Mucosa of rectum (tissue), 2 donors: ENCODE data around the gene TNFRSF13B.

ENCODE experiments used
- H3K27ac ChIP-seq, 2 donors: one replicate each; pipeline ENCODE4 v1.7.0; 2013; ENCODE audit warnings: inconsistent platforms in 2 of 2, low read depth in 2 of 2, low read length in 2 of 2
- H3K27me3 ChIP-seq, 2 donors: one replicate each; pipeline ENCODE4 v1.7.0; 2013; ENCODE audit warnings: low read length in 2 of 2; ENCODE audit not compliant: control insufficient read depth in 2 of 2, insufficient read depth in 2 of 2
- H3K36me3 ChIP-seq, 2 donors: one replicate each; pipeline ENCODE4 v1.7.0; 2013; ENCODE audit warnings: low read length in 2 of 2; ENCODE audit not compliant: control insufficient read depth in 2 of 2, insufficient read depth in 2 of 2
- H3K4me1 ChIP-seq, 2 donors: one replicate each; pipeline ENCODE4 v1.7.0; 2013; ENCODE audit warnings: low read length in 2 of 2, mild to moderate bottlenecking in 1 of 2; ENCODE audit not compliant: control insufficient read depth in 2 of 2, insufficient read depth in 2 of 2
- H3K4me3 ChIP-seq, 2 donors: one replicate each; pipeline ENCODE4 v1.7.0; 2013; ENCODE audit warnings: low read length in 2 of 2
- H3K9ac ChIP-seq, 2 donors: one replicate each; pipeline ENCODE4 v1.7.0; 2013; ENCODE audit warnings: low read length in 2 of 2, low read depth in 1 of 2, mild to moderate bottlenecking in 1 of 2
- H3K9me3 ChIP-seq, 2 donors: one replicate each; pipeline ENCODE4 v1.7.0; 2013; ENCODE audit warnings: low read length in 2 of 2; ENCODE audit not compliant: control insufficient read depth in 2 of 2
- donor health status: healthy.
- donor health status: Normal muscosa, but diverticular disease.

The TNFRSF13B gene

GRCh38 chr17:16953841-16954240 lies 18.1 kb downstream of the TNFRSF13B start:
- Histone ChIP-seq H3K27me3 (peaks cover 0 to 2% of the 10 kb centered on the region in 2 donors), H3K9ac (no peak overlapping the region), H3K4me1 (no peaks in the 10 kb centered on the region), H3K4me3 (no peak overlapping the region), H3K36me3 (no peaks in the 10 kb centered on the region), H3K9me3 (peaks cover 0 to 3% of the 10 kb centered on the region in 2 donors), H3K27ac (no peak overlapping the region)

GRCh38 chr17:16953347-16953746 lies 18.6 kb downstream of the TNFRSF13B start:
- peaks cover 0 to 2% of the 10 kb centered on the region in 2 donors for H3K27me3 ChIP-seq
- H3K4me3 ChIP-seq = no peak overlapping the region
- H3K36me3 ChIP-seq = peaks cover 0 to 3% of the 10 kb centered on the region in 2 donors
- peaks cover 0 to 3% of the 10 kb centered on the region in 2 donors for H3K9me3 ChIP-seq
- H3K27ac ChIP-seq = no peak overlapping the region
- H3K4me1 ChIP-seq = no peaks in the 10 kb centered on the region
- H3K9ac ChIP-seq = no peak overlapping the region

- H3K9ac ChIP-seq = no peak overlapping the region
- peaks cover 0 to 3% of the 10 kb centered on the region in 2 donors for H3K9me3 ChIP-seq
- H3K36me3 ChIP-seq = peaks cover 0 to 3% of the 10 kb centered on the region in 2 donors
- peaks cover 0 to 2% of the 10 kb centered on the region in 2 donors for H3K27me3 ChIP-seq
- H3K4me3 ChIP-seq = no peak overlapping the region
- H3K4me1 ChIP-seq = no peaks in the 10 kb centered on the region
- H3K27ac ChIP-seq = no peak overlapping the region
Measured at GRCh38 chr17:16952401-16952800, 19.5 kb downstream of the TNFRSF13B start.

GRCh38 chr17:16950488-16950887 lies 21.4 kb downstream of the TNFRSF13B start:
- Histone ChIP-seq H3K27ac (no peak overlapping the region), H3K4me1 (no peaks in the 10 kb centered on the region), H3K36me3 (peaks cover 0 to 3% of the 10 kb centered on the region in 2 donors), H3K4me3 (no peak overlapping the region), H3K9me3 (peaks cover 0 to 3% of the 10 kb centered on the region in 2 donors), H3K9ac (no peak overlapping the region), H3K27me3 (peaks cover 2 to 3% of the 10 kb centered on the region in 2 donors)

GRCh38 chr17:16948587-16949376 lies 23.1 kb downstream of the TNFRSF13B start:
- H3K4me3 ChIP-seq = no peak overlapping the region
- peaks cover 0 to 3% of the 10 kb centered on the region in 2 donors for H3K9me3 ChIP-seq
- no peaks in the 10 kb centered on the region for H3K4me1 ChIP-seq
- peaks cover 0 to 3% of the 10 kb centered on the region in 2 donors for H3K36me3 ChIP-seq
- no peak overlapping the region for H3K27ac ChIP-seq
- peaks cover 2 to 3% of the 10 kb centered on the region in 2 donors for H3K27me3 ChIP-seq
- H3K9ac ChIP-seq = no peak overlapping the region

- H3K4me3 ChIP-seq = no peak overlapping the region
- no peaks in the 10 kb centered on the region for H3K4me1 ChIP-seq
- H3K27ac ChIP-seq = no peak overlapping the region
Measured at GRCh38 chr17:16947470-16947869, 24.4 kb downstream of the TNFRSF13B start.

GRCh38 chr17:16945663-16946218 lies 26.2 kb downstream of the TNFRSF13B start:
- Histone ChIP-seq H3K4me1 (no peaks in the 10 kb centered on the region), H3K27me3 (peaks cover 0 to 3% of the 10 kb centered on the region in 2 donors), H3K36me3 (peaks cover 0 to 3% of the 10 kb centered on the region in 2 donors), H3K9me3 (peaks cover 0 to 3% of the 10 kb centered on the region in 2 donors), H3K9ac (no peak overlapping the region), H3K27ac (no peak overlapping the region), H3K4me3 (no peak overlapping the region)

More at GRCh38 chr17:16947470-16947869, 24.4 kb downstream of the TNFRSF13B start:
- Histone ChIP-seq H3K9me3 (peaks cover 0 to 3% of the 10 kb centered on the region in 2 donors), H3K36me3 (peaks cover 0 to 3% of the 10 kb centered on the region in 2 donors), H3K27me3 (peaks cover 0 to 3% of the 10 kb centered on the region in 2 donors), H3K9ac (no peak overlapping the region)

- Histone ChIP-seq H3K27ac (no peak overlapping the region), H3K36me3 (peaks cover 0 to 3% of the 10 kb centered on the region in 2 donors), H3K4me3 (no peak overlapping the region), H3K4me1 (no peaks in the 10 kb centered on the region), H3K9ac (no peak overlapping the region), H3K27me3 (peaks cover 0 to 3% of the 10 kb centered on the region in 2 donors), H3K9me3 (peaks cover 0 to 3% of the 10 kb centered on the region in 2 donors)
Measured at GRCh38 chr17:16945136-16945482, 26.8 kb downstream of the TNFRSF13B start.

GRCh38 chr17:16944334-16945135 lies 27.4 kb downstream of the TNFRSF13B start:
- H3K27me3 ChIP-seq = peaks cover 0 to 3% of the 10 kb centered on the region in 2 donors
- no peaks in the 10 kb centered on the region for H3K4me1 ChIP-seq

More at GRCh38 chr17:16944334-16945135, 27.4 kb downstream of the TNFRSF13B start:
- Histone ChIP-seq H3K9me3 (peaks cover 0 to 3% of the 10 kb centered on the region in 2 donors), H3K27ac (no peak overlapping the region), H3K9ac (no peak overlapping the region), H3K4me3 (no peak overlapping the region), H3K36me3 (peaks cover 0 to 3% of the 10 kb centered on the region in 2 donors)
